A549 (cell line): ENCODE measurements around the gene SELL. TPM values are rescaled to one million over a fixed set of nuclear protein-coding genes. Genes with fewer than 3 reads are reported as not detected.

Experiments
- ATAC-seq, 2 experiments: fragments of 200-7000 bp in 1 of 2; fragments of >200 bp in 1 of 2; cut with Nextera tagmentation in 1 of 2; cut with Tn5 transposase in 1 of 2; 3 replicates each; pipeline versions ENCODE4 v1.8.0 to v1.9.1; 2018 to 2020; ENCODE audit warnings: mild to moderate bottlenecking in 1 of 2, moderate library complexity in 1 of 2
- CTCF ChIA-PET: fragments of 300-600 bp; sonication (Branson Sonifier 250); formaldehyde crosslinking; extraction: SDS; loops from one replicate; lab custom pipeline; 2021; ENCODE audit warnings: antibody characterized with exemption, inconsistent platforms; lab: Yijun Ruan, JAX
- POLR2A ChIA-PET: fragments of 350-600 bp; formaldehyde crosslinking; extraction: SDS; loops from one replicate; lab custom pipeline; 2021; ENCODE audit warnings: antibody characterized with exemption, inconsistent platforms; lab: Yijun Ruan, JAX
- DNase-seq, 2 experiments: peaks; one replicate each; pipeline versions ENCODE4 v3.0.0 to v3.0.0-alpha.2; 2011 to 2016; ENCODE audit warnings: low read depth in 1 of 2, low spot score in 1 of 2
- FAIRE-seq: peaks from 2 replicates; lab custom pipeline; 2011; peaks lifted over from hg19 to GRCh38; lab: Jason Lieb, UNC
- H3K27ac ChIP-seq, 2 experiments: fragments of >200 bp; sonication (Bioruptor Twin); formaldehyde crosslinking; 3 replicates each; pipeline ENCODE4 v1.5.1; 2016 to 2017
- H3K4me1 ChIP-seq: fragments of >200 bp; sonication (Bioruptor Twin); formaldehyde crosslinking; 3 replicates; pipeline ENCODE4 v1.6.1; 2016
- H3K4me2 ChIP-seq: fragments of >200 bp; sonication (Bioruptor Twin); formaldehyde crosslinking; 3 replicates; pipeline ENCODE4 v1.6.1; 2016
- H3K4me3 ChIP-seq: fragments of >200 bp; sonication (Bioruptor Twin); formaldehyde crosslinking; 3 replicates; pipeline ENCODE4 v1.5.1; 2016
- H3K9me3 ChIP-seq: fragments of >200 bp; sonication (Bioruptor Twin); formaldehyde crosslinking; 3 replicates; pipeline ENCODE4 v1.6.1; 2016
- BHLHE40 ChIP-seq: IDR thresholded peaks from 2 replicates; pipeline ENCODE4 v1.6.1; 2012; ENCODE audit warnings: low read depth, low read length, inconsistent platforms
- CBX2 ChIP-seq: fragments of 200-600 bp; sonication (generic); IDR thresholded peaks from 2 replicates; pipeline ENCODE4 v1.6.1; 2016; ENCODE audit warnings: low read depth, mild to moderate bottlenecking, borderline replicate concordance
- CEBPB ChIP-seq, 2 experiments: fragments of >200 bp in 1 of 2; sonication (Bioruptor Twin) in 1 of 2; formaldehyde crosslinking in 1 of 2; IDR thresholded peaks; 2 replicates each; pipeline ENCODE4 v1.6.1; 2012 to 2016
- EHMT2 ChIP-seq: fragments of 200-600 bp; sonication (generic); IDR thresholded peaks from 2 replicates; pipeline ENCODE4 v1.6.1; 2016; ENCODE audit warnings: antibody characterized with exemption, low read depth, mild to moderate bottlenecking, moderate library complexity
- EP300 ChIP-seq, 2 experiments: fragments of >200 bp; sonication (Bioruptor Twin); formaldehyde crosslinking; IDR thresholded peaks; 2 replicates in 1 of 2; 3 replicates in 1 of 2; pipeline ENCODE4 v1.6.1; 2016 to 2017
- FOSB ChIP-seq: fragments of 250-450 bp; sonication (Bioruptor Pico); IDR thresholded peaks from 2 replicates; pipeline ENCODE4 v1.5.0; 2020; ENCODE audit warnings: mild to moderate bottlenecking, moderate library complexity
- FOSL2 ChIP-seq, 2 experiments: fragments of 450-650 bp in 1 of 2; fragments of >200 bp in 1 of 2; sonication (Bioruptor Twin) in 1 of 2; formaldehyde crosslinking; IDR thresholded peaks; 2 replicates each; pipeline versions ENCODE4 v1.5.0 to v1.6.1; 2016 to 2020; ENCODE audit warnings: mild to moderate bottlenecking in 1 of 2, moderate library complexity in 1 of 2
- HOXA7 ChIP-seq: fragments of 250-450 bp; sonication (Bioruptor Pico); IDR thresholded peaks from 2 replicates; pipeline ENCODE4 v1.5.0; 2020; ENCODE audit warnings: mild to moderate bottlenecking, moderate library complexity
- MAZ ChIP-seq: fragments of 150-350 bp; IDR thresholded peaks from 2 replicates; pipeline ENCODE4 v1.6.1; 2014; ENCODE audit warnings: antibody characterized with exemption, low read depth, low read length, borderline replicate concordance
- MYC ChIP-seq: IDR thresholded peaks from 2 replicates; pipeline ENCODE4 v1.6.1; 2012; ENCODE audit warnings: mild to moderate bottlenecking, inconsistent platforms, low read length, improper control_type of control experiment, borderline replicate concordance
- NR3C1 ChIP-seq: fragments of >200 bp; sonication (Bioruptor Twin); formaldehyde crosslinking; IDR thresholded peaks from 3 replicates; pipeline ENCODE4 v1.6.1; 2017
- POLR2AphosphoS2 ChIP-seq: conservative IDR thresholded peaks from 2 replicates; pipeline ENCODE4 v1.6.1; 2012; ENCODE audit warnings: low read length, improper control_type of control experiment, inconsistent platforms
- SMC3 ChIP-seq: fragments of >200 bp; sonication (Bioruptor Twin); formaldehyde crosslinking; IDR thresholded peaks from 3 replicates; pipeline ENCODE4 v1.6.1; 2018; ENCODE audit warnings: inconsistent platforms
- SREBF2 ChIP-seq: fragments of 450-650 bp; IDR thresholded peaks from 2 replicates; pipeline ENCODE4 v1.6.1; 2014; ENCODE audit warnings: mild to moderate bottlenecking, moderate library complexity
- WGBS: methylation state at CpG from one replicate; pipeline ENCODE4 v1.1.6; 2017; ENCODE audit errors: missing lambda C conversion rate; 5-methylcytosine and 5-hydroxymethylcytosine counted together
- polyA plus RNA-seq, 4 experiments: library from polyadenylated mRNA; depleted of rRNA in 3 of 4; stranded (reverse); fragments of >200 nt; fragmentation: RNase III in 1 of 4; extraction: RNeasy Plus Mini Kit Qiagen cat#74134 plus additional on column Dnase treatment in 1 of 4; gene quantifications; 2 replicates in 3 of 4; 3 replicates in 1 of 4; pipeline ENCODE4 v1.2.3, GENCODE V29; 2011 to 2017
- TF ChIP-seq, protein P1 (sequence below): fragments of >200 bp; sonication (Bioruptor Twin); formaldehyde crosslinking; IDR thresholded peaks from 3 replicates; pipeline ENCODE4 v1.5.1; 2016
- TF ChIP-seq, protein P2 (sequence below): IDR thresholded peaks from 2 replicates; pipeline ENCODE4 v1.6.1; 2012
- TF ChIP-seq, protein P3 (sequence below): IDR thresholded peaks from 2 replicates; pipeline ENCODE4 v1.6.1; 2012; ENCODE audit warnings: low read depth, borderline replicate concordance

SELL gene
- polyA plus RNA-seq, 2 of the 4 experiments (the other 2 are of a cell fraction) = 0.39 TPM

DNA sequence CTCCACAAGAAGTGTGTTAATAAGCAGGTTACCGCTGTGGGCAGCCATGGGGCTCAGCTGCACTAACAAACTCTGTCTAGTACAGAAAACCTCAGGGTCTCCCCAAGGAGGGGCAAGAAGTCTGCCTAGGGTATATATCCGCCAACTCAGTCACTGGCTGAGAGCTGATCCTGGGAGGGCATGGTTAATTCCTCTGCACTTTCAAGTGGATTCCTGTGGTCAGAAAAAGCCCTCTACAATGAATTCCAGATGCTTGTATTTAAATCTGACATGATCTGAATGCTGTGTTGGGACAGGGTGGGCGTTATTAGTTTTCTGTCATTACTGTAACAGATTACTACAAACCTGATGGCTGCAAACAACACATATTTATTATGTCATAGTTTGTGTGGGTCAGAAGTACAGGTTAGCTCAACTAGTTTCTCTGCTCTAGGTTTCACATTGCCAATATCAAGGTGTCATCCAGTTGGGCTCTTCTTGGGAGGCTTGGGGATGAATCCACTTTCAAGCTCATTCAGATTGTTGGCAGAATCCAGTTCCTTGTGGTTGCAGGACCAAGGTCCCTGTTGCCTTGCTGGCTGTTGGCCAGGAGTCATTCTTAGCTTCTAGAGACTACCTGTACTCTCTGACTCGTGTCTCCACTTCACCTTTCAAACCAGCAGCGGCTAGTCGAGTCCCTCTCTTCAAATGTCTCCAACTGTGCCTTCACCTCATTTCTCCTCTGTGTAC, 30.4 kb upstream of the SELL start:
- H3K27ac ChIP-seq = no peak overlapping the region
- 36% methylated on average over 6 of the region's 6 CpGs for WGBS
- no peak for DNase-seq
- H3K4me1 ChIP-seq = no peaks in the 10 kb centered on the region
- no peak for FAIRE-seq
- H3K4me3 ChIP-seq = no peak overlapping the region
- ChIA-PET CTCF (no interaction called here), POLR2A (no interaction called here)
- no peak overlapping the region for H3K4me2 ChIP-seq
- TF ChIP-seq POLR2AphosphoS2 = no peak
- TF ChIP-seq, protein P1, sequence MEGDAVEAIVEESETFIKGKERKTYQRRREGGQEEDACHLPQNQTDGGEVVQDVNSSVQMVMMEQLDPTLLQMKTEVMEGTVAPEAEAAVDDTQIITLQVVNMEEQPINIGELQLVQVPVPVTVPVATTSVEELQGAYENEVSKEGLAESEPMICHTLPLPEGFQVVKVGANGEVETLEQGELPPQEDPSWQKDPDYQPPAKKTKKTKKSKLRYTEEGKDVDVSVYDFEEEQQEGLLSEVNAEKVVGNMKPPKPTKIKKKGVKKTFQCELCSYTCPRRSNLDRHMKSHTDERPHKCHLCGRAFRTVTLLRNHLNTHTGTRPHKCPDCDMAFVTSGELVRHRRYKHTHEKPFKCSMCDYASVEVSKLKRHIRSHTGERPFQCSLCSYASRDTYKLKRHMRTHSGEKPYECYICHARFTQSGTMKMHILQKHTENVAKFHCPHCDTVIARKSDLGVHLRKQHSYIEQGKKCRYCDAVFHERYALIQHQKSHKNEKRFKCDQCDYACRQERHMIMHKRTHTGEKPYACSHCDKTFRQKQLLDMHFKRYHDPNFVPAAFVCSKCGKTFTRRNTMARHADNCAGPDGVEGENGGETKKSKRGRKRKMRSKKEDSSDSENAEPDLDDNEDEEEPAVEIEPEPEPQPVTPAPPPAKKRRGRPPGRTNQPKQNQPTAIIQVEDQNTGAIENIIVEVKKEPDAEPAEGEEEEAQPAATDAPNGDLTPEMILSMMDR = no peak
- TF ChIP-seq, all 56 proteins: peak for 0
- no peaks in the 10 kb centered on the region for H3K9me3 ChIP-seq
- ATAC-seq = no peak

DNA sequence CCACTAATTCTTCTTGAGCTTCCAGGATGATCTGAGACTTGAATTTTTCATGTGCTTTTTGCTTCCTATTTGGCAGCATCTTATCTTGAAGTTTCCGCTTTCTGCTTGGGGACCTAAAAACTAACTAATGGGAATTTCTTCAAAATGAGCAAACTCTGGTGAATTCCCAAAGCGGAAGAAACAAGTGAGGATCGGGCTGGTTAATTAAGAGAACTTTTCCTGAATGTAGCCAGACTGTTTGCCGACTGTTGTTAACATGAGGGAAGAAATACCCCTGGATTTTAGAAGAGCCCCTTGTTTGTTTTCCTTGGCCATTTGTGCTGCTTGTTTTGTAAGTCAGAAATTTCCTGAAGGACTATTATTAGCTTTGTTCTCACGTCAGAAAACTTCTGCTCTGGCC, 28.6 kb upstream of the SELL start:
- H3K4me2 ChIP-seq = no peak overlapping the region
- POLR2A ChIA-PET = no interaction called here
- no peaks in the 10 kb centered on the region for H3K9me3 ChIP-seq
- H3K4me3 ChIP-seq = no peak overlapping the region
- no peak for DNase-seq
- no peak for TF ChIP-seq CBX2
- TF ChIP-seq, protein P1 = no peak
- TF ChIP-seq FOSL2 (IDR thresholded peaks at IDR 0.05) = no peak
- TF ChIP-seq FOSL2 (CRISPR knock-in tag; IDR thresholded peaks at IDR 0.05) = no peak
- TF ChIP-seq MAZ = no peak
- TF ChIP-seq EP300 (IDR thresholded peaks at IDR 0.05) = no peak
- TF ChIP-seq FOSB (CRISPR knock-in tag) = no peak
- TF ChIP-seq, protein P2, sequence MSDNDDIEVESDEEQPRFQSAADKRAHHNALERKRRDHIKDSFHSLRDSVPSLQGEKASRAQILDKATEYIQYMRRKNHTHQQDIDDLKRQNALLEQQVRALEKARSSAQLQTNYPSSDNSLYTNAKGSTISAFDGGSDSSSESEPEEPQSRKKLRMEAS = no peak
- no peak for TF ChIP-seq EHMT2
- CTCF ChIA-PET = no interaction called here
- WGBS = 49% methylated on average over 5 of the region's 5 CpGs
- ATAC-seq = no peak
- no peak for FAIRE-seq
- no peaks in the 10 kb centered on the region for H3K4me1 ChIP-seq
- H3K27ac ChIP-seq = no peak overlapping the region

DNA sequence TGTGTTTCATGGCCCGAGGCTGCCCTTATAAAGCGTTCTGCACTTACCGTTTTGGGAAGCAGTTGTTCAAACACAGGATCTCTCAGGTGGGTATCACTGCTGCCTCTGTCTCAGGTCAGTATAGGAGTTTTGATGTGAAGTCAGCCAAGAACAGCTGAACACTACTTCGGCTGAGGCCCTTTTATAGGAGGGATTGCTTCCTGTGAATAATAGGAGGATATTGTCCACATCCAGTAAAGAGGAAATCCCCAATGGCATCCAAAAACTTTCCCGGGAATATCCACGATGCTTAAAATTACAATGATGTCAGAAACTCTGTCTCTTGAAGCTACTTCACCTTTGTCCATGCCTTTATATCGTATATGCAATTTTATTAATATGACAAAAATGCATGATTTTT, 22.5 kb upstream of the SELL start, which contains the start of gene SELE:
Gene SELE (minus strand): TSS at position 156 of the 400 bp plus-strand sequence. CDS start 467 bp downstream, outside the sequence.
- no peaks in the 10 kb centered on the region for H3K4me1 ChIP-seq
- H3K27ac ChIP-seq = no peak within 1 kb of the TSS
- no peaks in the 10 kb centered on the region for H3K9me3 ChIP-seq
- ChIA-PET POLR2A (no interaction called here), CTCF (interaction anchor here (1.1 kb wide), 1 partner anchor 22 kb away, joined by 3 read pairs; no protein-coding TSS in a partner anchor)
- DNase-seq = no peak
- FAIRE-seq = no peak
- TF ChIP-seq NR3C1 (no peak), CEBPB (IDR thresholded peaks at IDR 0.05) (no peak), SMC3 (no peak), HOXA7 (CRISPR knock-in tag) (no peak), BHLHE40 (no peak)
- no peak for ATAC-seq
- no peak within 1 kb of the TSS for H3K4me2 ChIP-seq
- 42% methylated on average over 7 of the region's 7 CpGs for WGBS
- no peak within 1 kb of the TSS for H3K4me3 ChIP-seq

DNA sequence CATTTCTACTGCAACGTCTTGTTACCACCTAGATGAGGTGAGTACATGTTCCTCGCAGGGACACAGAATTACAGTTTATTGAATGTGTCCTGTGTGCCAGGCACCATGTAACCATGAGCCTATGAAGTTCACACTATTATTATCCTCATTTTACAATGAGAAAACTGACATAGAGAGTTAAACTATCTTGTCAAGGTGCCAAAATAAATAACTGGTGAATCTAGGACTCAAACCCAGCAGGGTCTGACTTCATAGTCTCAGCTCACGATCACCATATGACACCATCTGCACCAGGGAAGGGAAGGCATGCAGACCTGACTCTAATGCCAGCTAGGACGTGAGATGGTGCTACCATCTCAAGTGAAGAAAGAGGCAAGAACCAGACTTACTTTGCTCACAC, 20.0 kb upstream of the SELL start:
- DNase-seq = no peak
- TF ChIP-seq, protein P3, sequence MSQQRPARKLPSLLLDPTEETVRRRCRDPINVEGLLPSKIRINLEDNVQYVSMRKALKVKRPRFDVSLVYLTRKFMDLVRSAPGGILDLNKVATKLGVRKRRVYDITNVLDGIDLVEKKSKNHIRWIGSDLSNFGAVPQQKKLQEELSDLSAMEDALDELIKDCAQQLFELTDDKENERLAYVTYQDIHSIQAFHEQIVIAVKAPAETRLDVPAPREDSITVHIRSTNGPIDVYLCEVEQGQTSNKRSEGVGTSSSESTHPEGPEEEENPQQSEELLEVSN = no peak
- TF ChIP-seq SREBF2 = no peak
- TF ChIP-seq MYC = no peak
- no peak overlapping the region for H3K4me2 ChIP-seq
- no peaks in the 10 kb centered on the region for H3K4me1 ChIP-seq
- no peak for FAIRE-seq
- no peaks in the 10 kb centered on the region for H3K9me3 ChIP-seq
- POLR2A ChIA-PET = no interaction called here
- CTCF ChIA-PET = interaction anchor here (1.4 kb wide), 1 partner anchor 19 kb away, joined by 3 read pairs; no protein-coding TSS in a partner anchor
- ATAC-seq = 0 out of 6 replicates have a peak, but pooled peaks of 1 of the 2 experiments have one; percentile 19
- no peak overlapping the region for H3K4me3 ChIP-seq
- H3K27ac ChIP-seq = no peak overlapping the region
- WGBS = 16% methylated on average over 4 of the region's 4 CpGs
